ENCODE measurements around the gene STOML3. TPM values are rescaled to one million over a fixed set of nuclear protein-coding genes. Genes with fewer than 3 reads are reported as not detected.

The STOML3 gene
- total RNA-seq, 1 donor from 2014 or later = not detected

- no peak for DNase-seq (ENCODE audit: extremely low spot score, unreplicated experiment)
- no peaks in the 10 kb centered on the region for H3K4me1 Mint-ChIP-seq (ENCODE audit: unreplicated experiment)
- H3K4me3 Mint-ChIP-seq (ENCODE audit: unreplicated experiment) = no peak overlapping the region
- TF ChIP-seq, protein P1, sequence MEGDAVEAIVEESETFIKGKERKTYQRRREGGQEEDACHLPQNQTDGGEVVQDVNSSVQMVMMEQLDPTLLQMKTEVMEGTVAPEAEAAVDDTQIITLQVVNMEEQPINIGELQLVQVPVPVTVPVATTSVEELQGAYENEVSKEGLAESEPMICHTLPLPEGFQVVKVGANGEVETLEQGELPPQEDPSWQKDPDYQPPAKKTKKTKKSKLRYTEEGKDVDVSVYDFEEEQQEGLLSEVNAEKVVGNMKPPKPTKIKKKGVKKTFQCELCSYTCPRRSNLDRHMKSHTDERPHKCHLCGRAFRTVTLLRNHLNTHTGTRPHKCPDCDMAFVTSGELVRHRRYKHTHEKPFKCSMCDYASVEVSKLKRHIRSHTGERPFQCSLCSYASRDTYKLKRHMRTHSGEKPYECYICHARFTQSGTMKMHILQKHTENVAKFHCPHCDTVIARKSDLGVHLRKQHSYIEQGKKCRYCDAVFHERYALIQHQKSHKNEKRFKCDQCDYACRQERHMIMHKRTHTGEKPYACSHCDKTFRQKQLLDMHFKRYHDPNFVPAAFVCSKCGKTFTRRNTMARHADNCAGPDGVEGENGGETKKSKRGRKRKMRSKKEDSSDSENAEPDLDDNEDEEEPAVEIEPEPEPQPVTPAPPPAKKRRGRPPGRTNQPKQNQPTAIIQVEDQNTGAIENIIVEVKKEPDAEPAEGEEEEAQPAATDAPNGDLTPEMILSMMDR (IDR thresholded peaks at IDR 0.05) = no peak
- H3K27me3 Mint-ChIP-seq (ENCODE audit: unreplicated experiment) = peaks cover 8% of the 10 kb centered on the region
- H3K27ac Mint-ChIP-seq (ENCODE audit: unreplicated experiment) = no peak overlapping the region
- H3K36me3 Mint-ChIP-seq (ENCODE audit: unreplicated experiment) = no peaks in the 10 kb centered on the region
- H3K9me3 Mint-ChIP-seq (ENCODE audit: unreplicated experiment) = no peaks in the 10 kb centered on the region
Observed at GRCh38 chr13:38957794-38958592, 32.6 kb downstream of the STOML3 start.

DNA sequence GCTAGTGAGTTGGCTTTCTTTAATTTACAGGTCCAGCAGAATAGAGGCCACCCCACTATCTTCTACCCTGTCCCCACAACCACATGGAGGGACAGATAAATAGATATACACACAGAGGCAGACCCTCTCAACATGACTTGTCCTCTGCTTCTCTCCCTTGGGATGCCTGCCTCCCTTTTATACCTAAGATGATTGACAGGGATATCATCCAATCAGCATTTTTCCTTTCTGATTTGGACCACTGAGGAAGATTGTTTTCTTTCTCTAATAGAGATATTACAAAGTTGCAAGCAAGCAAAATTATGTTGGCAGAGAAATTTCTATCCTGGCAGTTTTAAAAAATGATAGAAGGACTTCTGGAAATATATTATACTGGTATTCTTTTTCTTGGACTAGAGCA, 35.8 kb downstream of the STOML3 start:
- TF ChIP-seq, protein P1 (IDR thresholded peaks at IDR 0.05) = no peak
- Mint-ChIP-seq H3K27me3 (ENCODE audit: unreplicated experiment) (peaks cover 14% of the 10 kb centered on the region), H3K36me3 (ENCODE audit: unreplicated experiment) (no peaks in the 10 kb centered on the region), H3K27ac (ENCODE audit: unreplicated experiment) (no peak overlapping the region), H3K4me1 (ENCODE audit: unreplicated experiment) (no peaks in the 10 kb centered on the region), H3K9me3 (ENCODE audit: unreplicated experiment) (no peaks in the 10 kb centered on the region), H3K4me3 (ENCODE audit: unreplicated experiment) (no peak overlapping the region)
- no peak for DNase-seq (ENCODE audit: extremely low spot score, unreplicated experiment)

GRCh38 chr13:38954291-38954690, 36.3 kb downstream of the STOML3 start:
- no peak overlapping the region for H3K27ac Mint-ChIP-seq (ENCODE audit: unreplicated experiment)
- TF ChIP-seq, protein P1 (IDR thresholded peaks at IDR 0.05) = no peak
- DNase-seq (ENCODE audit: extremely low spot score, unreplicated experiment) = no peak
- H3K36me3 Mint-ChIP-seq (ENCODE audit: unreplicated experiment) = no peaks in the 10 kb centered on the region
- peaks cover 14% of the 10 kb centered on the region for H3K27me3 Mint-ChIP-seq (ENCODE audit: unreplicated experiment)
- no peak overlapping the region for H3K4me3 Mint-ChIP-seq (ENCODE audit: unreplicated experiment)
- no peaks in the 10 kb centered on the region for H3K9me3 Mint-ChIP-seq (ENCODE audit: unreplicated experiment)
- H3K4me1 Mint-ChIP-seq (ENCODE audit: unreplicated experiment) = no peaks in the 10 kb centered on the region

DNA sequence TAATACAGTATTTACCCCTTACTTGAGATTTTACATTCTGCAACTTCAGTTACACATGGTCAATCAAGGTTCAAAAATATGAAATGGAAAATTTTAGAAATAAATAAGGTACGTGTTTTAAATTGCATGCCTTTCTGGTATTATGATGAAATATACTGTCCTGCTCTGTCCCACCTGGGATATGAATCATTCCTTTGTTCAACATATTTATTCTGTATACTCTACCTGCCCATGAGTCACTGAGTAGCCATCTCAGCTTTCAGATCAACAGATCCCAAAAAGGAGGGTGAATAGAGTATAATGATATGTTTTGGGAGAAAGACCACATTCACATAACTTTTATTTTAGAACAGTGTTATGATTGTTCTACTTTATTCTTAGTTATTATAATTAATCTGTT, 37.8 kb downstream of the STOML3 start:
- no peaks in the 10 kb centered on the region for H3K4me1 Mint-ChIP-seq (ENCODE audit: unreplicated experiment)
- H3K36me3 Mint-ChIP-seq (ENCODE audit: unreplicated experiment) = no peaks in the 10 kb centered on the region

More for the DNA sequence above, 37.8 kb downstream of the STOML3 start:
- DNase-seq (ENCODE audit: extremely low spot score, unreplicated experiment) = no peak
- Mint-ChIP-seq H3K9me3 (ENCODE audit: unreplicated experiment) (no peaks in the 10 kb centered on the region), H3K27me3 (ENCODE audit: unreplicated experiment) (peaks cover 14% of the 10 kb centered on the region), H3K27ac (ENCODE audit: unreplicated experiment) (no peak overlapping the region), H3K4me3 (ENCODE audit: unreplicated experiment) (no peak overlapping the region)
- TF ChIP-seq, protein P1 (IDR thresholded peaks at IDR 0.05) = no peak
